ENCODE results near the gene BUD13.

Gene BUD13

DNA sequence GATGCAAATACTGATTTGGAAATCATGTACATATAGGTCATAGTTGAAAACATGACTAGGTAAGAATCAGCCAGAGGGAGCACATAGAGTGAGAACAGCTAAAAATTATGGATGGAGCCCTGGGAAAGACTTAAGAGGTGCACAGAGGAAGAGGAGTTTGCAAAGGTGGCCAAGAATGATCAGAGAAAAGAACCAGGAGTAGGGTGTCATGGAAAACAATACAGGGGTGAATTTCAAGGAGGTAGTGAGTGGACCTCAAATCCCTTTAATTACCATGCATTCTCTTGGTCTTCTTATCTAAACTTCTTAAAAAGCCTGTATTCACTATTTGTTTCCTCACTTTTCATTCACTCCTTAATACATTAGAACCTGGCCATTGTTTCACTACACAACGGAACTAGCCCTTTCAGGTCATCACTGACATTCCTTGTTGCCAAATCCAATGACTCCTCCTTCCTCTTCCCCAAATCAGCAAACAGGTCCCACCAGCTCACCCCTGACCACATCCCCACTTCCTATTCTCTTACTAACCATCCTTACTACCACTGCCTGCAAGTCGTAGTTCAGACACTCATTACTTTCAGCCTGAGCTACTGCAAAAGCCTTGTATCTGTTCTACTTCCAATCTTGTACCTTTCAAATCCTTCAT, 22.6 kb downstream of the BUD13 start:
- DNase-seq (ENCODE audit: low read depth): no peak

DNA sequence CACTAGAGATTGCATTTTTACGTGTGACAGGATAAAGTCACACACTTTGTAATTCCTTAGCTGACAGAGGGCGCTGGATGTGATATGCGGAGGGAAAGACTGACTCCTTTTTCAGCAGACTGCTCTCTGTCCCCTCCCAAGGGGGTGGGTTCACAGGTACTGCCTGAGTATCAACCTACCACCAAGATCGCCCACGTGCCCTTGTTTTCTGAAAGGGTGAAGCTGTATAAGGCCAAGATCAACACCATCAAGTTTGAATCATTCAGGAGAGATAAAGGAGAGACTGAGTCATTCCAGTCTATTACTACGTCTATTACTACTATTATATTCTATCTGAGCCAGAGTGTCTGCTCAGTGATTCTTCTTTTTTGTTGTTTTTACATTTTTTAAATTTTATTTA, 30.7 kb downstream of the BUD13 start:
- no peak for DNase-seq (ENCODE audit: low read depth)

DNA sequence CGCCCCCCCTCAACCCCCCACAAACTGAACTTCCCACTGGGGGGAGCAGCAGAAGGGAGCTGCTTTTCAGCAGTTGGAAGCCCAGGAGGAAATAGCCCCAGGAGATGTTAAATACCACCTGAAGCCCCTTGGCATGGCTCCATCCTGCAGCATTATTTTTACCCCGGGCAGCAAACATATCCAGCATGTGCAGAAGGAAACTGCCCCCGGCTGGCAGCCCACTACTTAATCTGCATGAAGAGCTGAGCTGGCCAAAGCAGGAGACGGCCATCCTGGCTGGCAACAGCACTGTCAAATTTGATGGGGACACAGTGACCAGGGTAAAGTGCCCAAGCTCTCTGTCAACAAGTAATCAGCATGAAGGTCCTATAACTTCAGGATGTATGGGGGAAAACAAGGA, 32.0 kb downstream of the BUD13 start:
- no peak for DNase-seq (ENCODE audit: low read depth)

DNA sequence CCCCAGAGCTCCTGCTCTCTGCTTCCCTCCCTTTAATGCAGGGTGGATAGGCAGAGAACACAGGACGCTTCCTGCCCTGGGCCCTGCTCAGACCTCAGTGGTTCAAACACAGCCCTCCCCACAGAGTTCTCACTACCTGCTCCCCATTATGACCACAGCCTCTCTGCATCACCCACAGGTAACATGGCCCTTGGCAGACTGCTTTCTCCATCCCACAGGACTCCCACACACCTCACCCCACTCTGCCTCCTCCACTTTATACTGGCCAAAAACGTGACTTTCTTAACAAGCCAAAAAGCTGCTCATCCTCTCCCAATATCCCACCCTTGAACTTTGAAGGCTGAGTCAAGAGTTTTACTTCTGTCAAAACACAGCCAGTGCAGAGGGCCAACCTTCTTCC, 33.8 kb downstream of the BUD13 start:
- DNase-seq (ENCODE audit: low read depth): no peak

DNA sequence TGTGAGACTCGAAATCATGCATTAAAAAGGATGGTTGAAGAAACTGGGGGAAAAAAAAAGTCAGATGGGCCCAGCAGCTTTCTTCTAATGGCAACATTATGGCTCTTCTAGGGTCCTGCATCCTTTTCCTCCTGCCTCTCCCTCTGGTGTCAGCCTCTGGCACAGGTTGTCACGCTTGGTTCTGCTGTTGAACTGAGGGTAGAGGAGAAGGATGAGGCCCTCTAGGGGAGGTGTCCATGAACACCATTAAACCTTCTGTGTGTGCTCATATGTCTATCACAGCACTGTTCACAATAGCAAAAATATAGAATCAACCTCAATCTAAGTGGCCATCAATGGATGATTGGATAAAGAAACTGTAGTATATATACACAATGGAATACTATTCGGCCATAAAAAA, 36.0 kb downstream of the BUD13 start:
- DNase-seq (ENCODE audit: low read depth): no peak

DNA sequence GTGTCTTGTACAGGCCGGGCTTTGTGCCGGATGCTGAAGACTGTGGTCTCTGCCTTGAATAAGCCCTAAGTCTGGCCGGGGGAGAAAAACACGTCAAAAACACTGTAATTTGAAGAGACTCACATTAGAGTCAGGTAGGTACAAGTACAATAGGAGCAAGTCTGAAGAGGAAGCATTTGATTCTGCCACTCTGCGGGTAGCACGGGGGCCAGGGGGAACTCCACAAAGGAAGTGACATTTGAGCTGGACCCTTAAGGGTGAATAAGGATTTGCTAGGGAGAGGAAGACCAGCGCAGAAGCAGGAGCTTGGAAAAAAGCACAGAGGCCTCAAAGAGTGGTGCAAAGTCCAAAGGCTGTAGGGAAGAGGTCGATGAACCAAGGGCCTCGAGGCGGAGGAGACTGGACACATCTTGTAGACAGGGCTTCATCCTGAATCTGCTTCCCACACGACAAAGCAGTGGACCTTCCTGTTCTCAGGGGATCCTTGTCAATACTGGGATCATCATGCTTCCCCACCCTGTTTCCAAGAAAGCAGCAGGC, 38.7 kb downstream of the BUD13 start:
- no peak for DNase-seq (ENCODE audit: low read depth)

DNA sequence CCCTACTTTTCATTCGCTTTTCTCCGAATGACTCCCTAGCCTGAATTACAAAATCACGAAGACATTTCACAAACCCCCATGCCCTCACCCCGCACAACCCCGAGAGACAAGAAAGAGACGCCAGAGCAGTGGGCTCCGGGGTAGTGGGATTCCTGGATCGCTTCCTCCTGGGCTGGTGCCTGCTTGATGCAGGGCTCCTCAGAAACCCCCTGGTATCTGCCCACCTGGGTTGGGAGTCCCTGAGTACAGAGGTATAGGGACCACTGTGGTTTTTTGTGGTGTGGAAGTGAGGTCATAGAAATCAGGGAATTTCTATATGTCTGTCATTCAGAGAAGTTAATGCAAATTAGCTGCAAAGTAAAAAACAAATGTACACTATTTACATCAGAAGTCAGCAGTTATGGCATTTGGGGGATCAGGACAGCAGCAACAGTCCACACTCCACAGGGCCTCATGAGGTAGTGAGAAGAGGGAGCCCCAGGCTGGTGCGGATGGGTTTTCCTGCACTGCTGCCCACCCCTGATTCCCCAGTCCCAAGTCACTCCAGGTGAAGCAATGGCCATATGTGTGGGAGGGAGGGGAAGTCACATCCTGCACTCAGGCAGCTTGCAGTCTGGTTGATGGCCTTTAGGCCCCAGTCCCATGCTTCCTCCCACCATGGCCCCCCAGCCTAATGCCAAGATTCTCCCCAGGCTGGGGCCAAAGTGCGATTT, 39.6 kb downstream of the BUD13 start:
- no peak for DNase-seq (ENCODE audit: low read depth)

DNA sequence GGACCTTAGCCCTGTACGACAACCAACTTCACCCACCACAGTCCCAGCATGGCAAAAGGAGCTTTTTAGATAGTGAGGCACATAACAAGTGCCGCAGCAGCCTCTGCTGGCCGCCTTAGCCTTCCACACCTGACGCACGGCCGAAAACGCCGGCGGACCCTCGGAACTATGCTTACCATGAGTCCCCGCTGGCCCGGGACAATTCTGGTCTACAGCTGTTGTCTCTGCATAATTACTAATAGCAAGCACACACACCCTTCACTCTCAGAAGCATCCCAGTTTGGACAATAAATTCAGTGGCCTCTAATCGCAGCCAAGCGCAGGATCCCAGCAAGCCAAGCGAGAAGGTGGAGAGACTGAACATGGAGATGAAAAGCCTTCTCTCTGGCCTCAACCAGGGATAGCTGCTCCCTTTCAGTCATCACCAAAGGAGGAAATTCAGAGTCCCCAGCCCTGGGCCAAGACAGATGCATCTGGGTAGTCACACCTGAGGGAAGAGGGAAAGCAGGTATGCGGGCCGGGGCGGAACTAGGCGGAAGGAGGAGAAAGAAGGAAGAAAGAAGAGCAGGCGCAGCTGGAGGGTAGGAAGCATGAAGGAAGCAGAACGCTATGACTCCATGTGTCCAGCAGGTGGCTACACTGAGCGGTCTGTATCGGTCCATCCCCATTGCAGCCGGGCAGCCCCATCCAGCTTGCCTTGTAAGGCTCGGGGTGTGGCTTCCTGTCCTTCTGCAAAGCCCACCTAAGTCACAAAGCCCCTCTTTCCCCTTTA, 40.3 kb downstream of the BUD13 start:
- peak; percentile 26 for DNase-seq (ENCODE audit: low read depth)

DNA sequence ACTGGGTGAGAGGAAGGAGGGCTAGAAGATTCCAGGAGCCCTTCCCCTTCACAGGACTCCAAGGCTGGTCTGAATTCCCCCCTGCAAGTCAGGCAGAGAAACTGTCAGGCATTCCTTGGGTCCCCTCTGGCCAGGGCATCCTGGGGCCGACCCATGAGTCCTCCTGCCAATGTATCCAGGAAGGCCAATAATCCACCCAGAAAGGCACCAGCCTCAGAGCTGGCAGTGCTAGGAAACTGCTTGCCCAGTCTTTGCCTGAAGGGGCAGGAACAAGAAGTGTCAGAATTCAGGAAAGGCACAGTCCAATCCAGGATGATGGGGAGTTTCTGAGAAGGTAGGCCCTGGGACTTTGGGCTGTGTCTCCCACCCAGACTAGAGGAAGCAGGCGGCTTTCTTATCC, 41.0 kb downstream of the BUD13 start:
- DNase-seq (ENCODE audit: low read depth): no peak

DNA sequence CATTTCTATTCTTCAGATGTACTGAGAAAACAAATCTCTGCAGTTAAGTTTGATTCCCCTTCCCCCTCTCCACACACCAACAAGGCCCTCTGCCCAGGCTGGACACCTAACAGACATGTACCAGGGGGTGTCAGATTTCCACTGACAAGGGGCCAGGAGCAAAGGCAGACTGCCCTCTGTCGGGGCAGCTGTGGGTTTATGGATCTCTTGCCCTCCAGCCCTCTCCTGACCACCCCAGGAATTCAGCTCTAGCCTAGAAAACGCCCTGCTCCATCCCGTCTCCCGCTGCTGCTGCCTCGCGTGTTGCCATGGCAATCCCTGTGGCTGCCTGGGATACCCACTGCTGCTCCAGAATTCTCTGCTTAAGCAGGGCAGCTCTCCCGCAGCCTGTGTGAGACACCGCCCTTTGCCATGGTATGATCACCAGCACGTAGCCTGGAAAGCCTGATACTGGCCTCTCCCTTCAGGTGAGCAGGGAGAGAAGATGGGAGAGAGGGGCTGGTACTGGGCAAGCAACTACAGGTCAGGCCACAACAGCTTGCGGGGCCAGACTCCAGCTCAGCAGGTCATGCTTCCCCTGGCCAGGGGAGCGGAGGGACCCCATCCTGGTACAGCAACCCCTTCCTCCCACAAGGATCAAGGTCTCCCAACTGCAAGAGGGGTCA, 41.6 kb downstream of the BUD13 start:
- DNase-seq (ENCODE audit: low read depth): no peak

DNA sequence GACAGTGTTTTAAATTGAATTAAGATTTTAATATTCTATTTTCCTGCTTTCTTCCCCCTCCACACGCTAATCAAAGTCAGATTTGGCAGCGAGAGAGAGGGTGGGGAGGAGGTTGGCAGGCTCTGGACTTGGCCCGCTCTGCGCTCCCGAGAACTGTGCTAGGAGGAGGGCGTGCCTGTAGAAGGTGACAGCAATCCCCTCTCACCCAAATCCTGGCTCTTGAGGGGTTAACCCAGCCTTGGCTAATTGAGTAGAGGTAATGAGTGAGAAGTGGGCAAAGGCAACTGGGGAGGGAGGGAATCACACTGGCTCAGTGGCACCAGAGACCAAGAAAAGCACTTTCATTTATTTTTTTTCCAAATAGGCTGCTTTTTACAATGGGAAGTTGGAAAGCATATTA, 42.2 kb downstream of the BUD13 start:
- no peak for DNase-seq (ENCODE audit: low read depth)

DNA sequence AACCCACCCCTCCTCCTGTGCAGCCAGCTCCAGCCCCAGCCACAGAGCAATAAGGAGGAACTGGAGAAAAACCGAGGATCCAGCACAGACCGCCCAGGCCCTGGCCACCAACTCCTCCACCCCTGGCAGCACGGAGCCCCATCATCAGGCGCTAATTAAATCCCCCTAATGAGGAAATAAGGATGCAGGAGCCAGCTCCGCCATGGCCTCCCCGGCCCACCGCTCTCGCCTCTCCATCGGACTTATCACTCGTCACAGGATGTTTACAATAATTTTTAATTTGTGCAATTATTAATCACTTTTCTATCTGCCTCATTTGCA, 42.6 kb downstream of the BUD13 start:
- DNase-seq (ENCODE audit: low read depth): no peak

DNA sequence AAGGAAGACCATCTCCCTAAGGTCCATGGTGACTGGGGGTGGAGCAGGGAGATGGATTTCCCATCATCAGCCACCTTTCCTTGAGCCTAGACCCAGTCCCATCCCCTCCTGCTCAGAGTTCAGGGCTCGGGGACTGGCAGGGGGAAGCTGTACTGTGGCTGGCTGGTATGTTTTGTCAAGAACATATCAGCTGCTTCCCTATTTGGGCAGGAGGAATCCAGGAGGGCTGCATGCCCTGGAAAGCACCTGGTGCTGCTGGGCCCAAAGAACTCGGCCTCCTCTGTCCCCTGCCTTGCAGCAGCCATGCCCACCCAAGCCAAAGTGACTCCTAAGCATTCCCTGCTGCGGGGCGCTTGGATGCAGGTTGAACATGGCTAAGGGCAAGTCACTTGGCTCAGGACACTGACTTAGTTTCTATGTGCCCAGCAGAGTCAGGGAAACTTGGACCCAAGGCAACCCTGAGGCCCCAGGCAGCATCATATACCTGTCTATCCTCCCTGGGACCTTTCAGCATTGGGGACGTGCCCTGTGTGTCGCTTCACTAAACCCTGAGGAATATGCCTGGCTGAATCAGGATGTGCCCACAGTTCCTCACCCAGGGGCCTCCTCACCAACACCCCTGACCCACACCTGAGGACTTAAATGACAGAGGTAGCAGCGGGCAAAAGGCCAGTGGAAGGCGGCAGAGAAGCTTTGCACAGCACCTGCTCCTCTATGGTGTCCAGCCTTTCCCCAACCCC, 43.1 kb downstream of the BUD13 start:
- no peak for DNase-seq (ENCODE audit: low read depth)

DNA sequence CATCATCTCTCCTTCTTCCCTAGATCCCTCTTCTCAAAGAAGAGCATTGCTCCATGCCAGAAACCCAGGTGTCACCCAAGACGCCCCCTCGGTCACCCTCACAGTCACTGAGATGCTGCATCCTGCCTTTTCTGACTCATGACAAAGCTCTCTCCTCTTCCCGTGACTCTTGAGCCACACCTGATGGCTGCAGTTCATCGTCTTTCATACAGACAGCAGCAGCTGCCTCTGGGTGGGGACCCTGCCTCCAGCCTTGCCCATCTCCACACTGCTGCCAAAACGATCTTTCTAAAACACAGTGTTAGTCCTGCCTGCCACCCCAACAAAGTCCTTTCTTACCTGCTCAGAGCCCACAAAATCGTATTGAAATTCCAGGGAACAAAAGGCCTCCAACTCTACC, 44.8 kb downstream of the BUD13 start:
- no peak for DNase-seq (ENCODE audit: low read depth)

DNA sequence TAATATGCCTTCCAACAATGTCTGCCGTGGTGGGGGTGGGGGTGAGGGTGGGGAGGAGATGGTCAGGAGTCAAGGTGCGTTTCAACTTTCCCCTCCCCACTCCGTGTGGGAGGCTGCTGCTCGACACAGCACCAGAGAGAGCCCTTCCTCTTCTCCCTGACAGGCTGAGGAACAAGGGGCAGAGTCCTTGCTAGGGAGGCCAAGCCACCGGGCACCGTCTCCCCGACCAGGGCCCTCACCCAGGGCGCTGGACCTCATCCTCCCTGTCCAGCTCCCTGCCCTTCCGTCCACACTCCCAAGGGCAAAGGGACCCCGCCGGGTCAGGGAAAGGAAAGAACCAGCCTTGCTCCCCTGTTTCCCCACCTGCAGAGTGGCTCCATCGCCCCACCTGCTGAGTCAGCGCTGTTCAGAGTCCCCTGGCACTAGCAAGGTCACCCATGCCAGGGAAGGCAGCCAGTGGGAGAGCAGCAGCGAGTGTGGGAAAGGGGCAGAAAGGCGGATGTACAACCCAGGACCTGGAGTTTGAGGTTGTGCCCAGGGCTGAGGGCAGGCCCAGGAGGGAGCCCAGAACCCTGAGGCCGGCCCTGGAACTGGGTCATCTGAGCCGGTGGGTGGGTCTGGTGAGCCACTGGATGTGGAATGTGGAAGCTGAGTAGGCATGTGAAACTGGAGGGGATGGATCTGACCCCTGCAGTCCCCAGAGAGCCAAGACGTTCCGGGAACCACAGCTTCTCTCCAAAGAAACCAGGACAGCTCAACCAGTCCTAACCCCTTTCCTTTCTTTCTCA, 47.2 kb downstream of the BUD13 start:
- no peak for DNase-seq (ENCODE audit: low read depth)

DNA sequence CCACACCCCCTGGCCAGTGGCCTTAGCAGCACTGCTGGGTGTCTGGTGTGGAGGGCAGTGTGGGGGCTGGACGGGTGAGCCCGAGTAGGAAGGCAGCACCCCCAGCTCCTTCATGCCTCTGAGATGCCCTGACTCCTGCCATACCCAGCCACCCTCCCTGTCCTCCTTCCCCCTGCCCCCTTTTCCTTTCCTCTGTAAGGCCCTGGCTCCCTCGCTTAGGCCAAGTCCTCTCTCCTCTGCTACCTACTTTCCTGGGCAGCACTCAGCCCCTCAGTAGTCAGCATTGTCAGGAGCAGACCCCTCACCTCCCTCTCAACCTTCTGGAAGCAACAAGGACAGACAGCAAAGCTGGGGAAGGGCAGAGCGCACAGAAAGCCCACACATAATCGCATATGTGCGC, 48.0 kb downstream of the BUD13 start:
- DNase-seq (ENCODE audit: low read depth): no peak

DNA sequence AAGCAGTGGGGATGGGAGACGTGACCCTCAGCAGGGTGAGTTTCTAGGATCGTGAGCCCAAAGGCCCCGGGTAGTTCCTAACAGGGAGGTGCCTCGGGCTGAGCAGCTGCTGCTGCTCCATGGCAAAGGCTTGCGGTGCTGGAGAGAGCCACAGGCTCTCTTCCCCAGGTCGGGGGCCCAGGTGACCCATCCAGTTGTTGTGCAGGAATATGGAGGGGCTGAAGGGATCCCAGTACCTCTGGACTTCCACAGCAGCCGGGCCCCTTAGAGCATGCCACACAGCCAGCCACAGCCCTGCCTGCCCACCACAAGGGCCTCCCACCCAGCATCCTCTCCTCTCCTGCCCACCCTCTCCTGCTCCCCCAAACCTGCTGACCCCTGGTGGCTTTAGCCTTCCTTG, 49.3 kb downstream of the BUD13 start:
- DNase-seq (ENCODE audit: low read depth): no peak

DNA sequence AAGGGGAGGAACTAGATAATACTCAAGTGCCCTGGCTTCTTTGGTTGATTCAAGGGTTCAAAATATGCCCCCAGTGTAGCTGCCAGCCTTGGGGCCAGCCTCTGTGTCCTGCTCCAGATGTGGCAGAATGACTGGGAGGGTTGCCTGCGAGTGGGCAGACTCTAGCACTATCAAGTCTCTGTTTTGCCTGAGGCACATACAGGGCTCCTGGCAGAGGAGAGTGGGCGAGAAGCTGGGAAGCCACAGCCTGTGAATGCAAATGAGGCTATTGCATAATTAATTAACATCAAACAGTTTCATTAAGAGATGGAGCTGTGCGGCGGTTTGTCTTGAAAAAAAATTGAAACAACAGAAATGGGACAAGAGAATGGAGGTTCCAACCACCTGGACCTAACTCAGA, 50.8 kb downstream of the BUD13 start:
- DNase-seq (ENCODE audit: low read depth): no peak

DNA sequence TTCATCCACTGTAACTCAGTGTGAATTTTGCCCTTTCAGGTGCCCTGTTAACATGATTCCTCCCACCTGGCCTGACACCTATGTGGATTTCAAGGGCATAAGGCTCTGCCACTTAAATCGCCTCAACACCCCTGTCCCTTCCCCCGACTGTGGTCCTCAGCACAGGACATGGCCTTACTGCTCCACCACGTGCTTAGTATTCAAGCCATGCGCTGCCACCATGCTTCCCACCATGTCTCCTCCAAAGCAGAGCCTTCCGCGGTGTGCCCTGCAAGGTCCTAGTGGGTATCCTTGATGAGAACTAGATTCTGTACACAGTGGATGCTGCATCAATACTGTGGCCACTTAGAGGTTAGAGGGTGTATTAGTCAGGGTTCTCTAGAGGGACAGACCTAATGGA, 51.9 kb downstream of the BUD13 start:
- no peak for DNase-seq (ENCODE audit: low read depth)

DNA sequence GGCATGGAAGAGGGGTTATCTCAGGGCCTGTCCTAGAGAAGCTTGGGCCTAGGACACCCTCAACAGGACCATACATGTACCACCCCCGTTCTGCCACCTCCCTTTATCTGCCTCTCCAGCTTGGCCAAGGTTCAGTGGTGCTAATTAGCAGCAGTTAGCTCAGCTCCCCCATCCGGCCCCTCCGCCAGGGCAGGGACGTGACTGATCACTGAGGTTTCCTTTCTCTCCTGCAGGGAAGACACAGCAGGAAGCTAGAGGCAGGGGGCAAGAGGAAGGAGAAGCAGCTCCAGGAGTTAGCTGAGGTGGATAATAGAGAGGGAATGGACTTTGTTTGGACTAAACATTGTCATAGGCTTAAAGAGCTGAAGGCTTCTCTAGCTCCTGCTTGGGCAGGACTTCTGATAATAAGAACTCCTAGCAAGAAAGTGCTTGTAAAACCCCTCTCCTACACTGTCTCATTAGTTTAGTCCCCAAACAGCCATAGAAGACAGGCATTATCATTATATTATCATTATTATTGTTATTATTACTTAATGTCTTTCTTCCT, 53.8 kb downstream of the BUD13 start:
- DNase-seq (ENCODE audit: low read depth): no peak

DNA sequence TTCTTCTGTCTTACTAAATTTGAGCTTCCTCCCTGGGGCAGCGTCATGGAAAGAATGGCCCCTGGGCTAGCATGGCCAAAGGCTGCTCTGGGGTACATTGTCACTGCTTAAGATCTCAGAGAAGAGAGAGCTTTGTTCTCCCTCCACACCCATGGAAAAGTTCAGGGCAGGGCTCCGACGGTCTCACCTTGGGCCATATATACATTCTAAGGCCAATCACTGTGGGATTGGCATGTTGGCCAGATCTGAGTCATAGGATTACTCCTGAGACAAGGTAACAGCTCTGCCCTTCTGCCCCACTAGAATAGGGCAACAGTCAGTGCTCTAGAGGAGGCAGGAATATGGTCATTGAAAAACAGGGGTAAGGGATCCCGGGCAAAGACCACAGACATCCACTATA, 56.2 kb downstream of the BUD13 start:
- no peak for DNase-seq (ENCODE audit: low read depth)

Data from stimulated activated CD4-positive, alpha-beta T cell treated with anti-CD3 and anti-CD28 coated beads, Interleukin-2, amount 100 ng/mL, for 4 hours (primary cell).